Measurements from ENCODE around the gene MAPK8IP3. TPM values are rescaled to one million over a fixed set of nuclear protein-coding genes. Genes with fewer than 3 reads are reported as not detected.

The MAPK8IP3 gene
- total and polyA plus RNA-seq, 9 of the 15 experiments (the other 6 are each of a cell fraction or from before 2014, with no cell fraction given): 0.17 to 58.7 (median 16.7) TPM

DNA sequence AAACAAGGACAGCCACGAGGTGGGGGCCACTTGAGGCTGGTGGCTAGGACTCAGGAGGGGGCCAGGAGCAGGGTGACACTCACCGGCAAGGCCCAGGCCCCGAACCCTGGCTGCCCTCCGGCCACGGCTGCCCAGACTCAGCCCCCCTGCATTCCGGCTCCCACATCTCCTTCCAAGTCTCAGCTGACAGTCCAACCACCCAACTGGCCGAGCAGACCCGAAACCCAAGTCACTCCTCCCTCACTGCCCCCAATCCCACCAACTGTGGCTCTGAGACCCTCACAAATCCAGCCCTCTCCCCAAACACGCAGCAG lies 111.2 kb downstream of the MAPK8IP3 start:
- no peaks in the 10 kb centered on the region for H3K79me2 ChIP-seq (ENCODE audit: control insufficient read depth, insufficient read depth, low read length)
- no peaks in the 10 kb centered on the region for H3K9me1 ChIP-seq (ENCODE audit: control insufficient read depth, insufficient read depth, low read length)
- BruUV-seq (replicated peaks): no TSS peak
- peaks cover 0 to 52% of the 10 kb centered on the region in 2 experiments; a peak in 3 of 5 replicates for H3K4me1 ChIP-seq (replicated peaks in 1 of 2; ENCODE audit: control insufficient read depth in 2 of 2, insufficient read depth in 2 of 2, low read length in 2 of 2)
- in situ Hi-C loops (cut with MboI) (no loop called here), intact Hi-C loops (cut with micrococcal nuclease) (no loop called here)
- POLR2A ChIA-PET: interaction anchor here (0.6 kb wide), 1 partner anchor 538 kb away, joined by 3 read pairs; no protein-coding TSS in a partner anchor
- ATAC-seq (no peak), FAIRE-seq (no peak), DNase-seq (ENCODE audit: extremely low read depth in 1 of 4, low spot score in 3 of 4) (no peak)
- H3K4me3 ChIP-seq: no peak overlapping the region
- H3K9me3 ChIP-seq (replicated peaks; ENCODE audit: control insufficient read depth, insufficient read depth, low read depth, low read length): no peaks in the 10 kb centered on the region
- no peak overlapping the region for H2AFZ ChIP-seq (ENCODE audit: low read depth, low read length)
- no peaks in the 10 kb centered on the region for H4K20me1 ChIP-seq (replicated peaks; ENCODE audit: control insufficient read depth, insufficient read depth, low read length)
- H3K4me2 ChIP-seq (ENCODE audit: insufficient read depth, low read length): no peak overlapping the region
- TF ChIP-seq, protein P1, sequence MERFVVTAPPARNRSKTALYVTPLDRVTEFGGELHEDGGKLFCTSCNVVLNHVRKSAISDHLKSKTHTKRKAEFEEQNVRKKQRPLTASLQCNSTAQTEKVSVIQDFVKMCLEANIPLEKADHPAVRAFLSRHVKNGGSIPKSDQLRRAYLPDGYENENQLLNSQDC (CRISPR knock-in tag; IDR thresholded peaks at IDR 0.05): no peak
- TF ChIP-seq, protein P2, sequence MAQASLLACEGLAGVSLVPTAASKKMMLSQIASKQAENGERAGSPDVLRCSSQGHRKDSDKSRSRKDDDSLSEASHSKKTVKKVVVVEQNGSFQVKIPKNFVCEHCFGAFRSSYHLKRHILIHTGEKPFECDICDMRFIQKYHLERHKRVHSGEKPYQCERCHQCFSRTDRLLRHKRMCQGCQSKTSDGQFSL (CRISPR knock-in tag; IDR thresholded peaks at IDR 0.05): no peak
- TF ChIP-seq, protein P2 (tag; IDR thresholded peaks at IDR 0.05): no peak
- TF ChIP-seq, protein P3, sequence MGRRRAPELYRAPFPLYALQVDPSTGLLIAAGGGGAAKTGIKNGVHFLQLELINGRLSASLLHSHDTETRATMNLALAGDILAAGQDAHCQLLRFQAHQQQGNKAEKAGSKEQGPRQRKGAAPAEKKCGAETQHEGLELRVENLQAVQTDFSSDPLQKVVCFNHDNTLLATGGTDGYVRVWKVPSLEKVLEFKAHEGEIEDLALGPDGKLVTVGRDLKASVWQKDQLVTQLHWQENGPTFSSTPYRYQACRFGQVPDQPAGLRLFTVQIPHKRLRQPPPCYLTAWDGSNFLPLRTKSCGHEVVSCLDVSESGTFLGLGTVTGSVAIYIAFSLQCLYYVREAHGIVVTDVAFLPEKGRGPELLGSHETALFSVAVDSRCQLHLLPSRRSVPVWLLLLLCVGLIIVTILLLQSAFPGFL (CRISPR knock-in tag; IDR thresholded peaks at IDR 0.05): no peak
- peaks cover 3% of the 10 kb centered on the region; the same call in 1 of the 3 replicates for H3K36me3 ChIP-seq (ENCODE audit: control insufficient read depth, insufficient read depth, low read length)
- no peak overlapping the region for H3K9ac ChIP-seq (ENCODE audit: insufficient read depth in 1 of 2, low read depth in 2 of 2, low read length in 2 of 2)
- CTCF ChIA-PET (ENCODE audit: low intra/inter-chr PET ratio): no interaction called here
- no peaks in the 10 kb centered on the region for H3K27me3 ChIP-seq (ENCODE audit: control insufficient read depth in 2 of 2, insufficient read depth in 2 of 2, low read length in 2 of 2)
- WGBS (ENCODE audit: insufficient coverage, low coverage, missing lambda C conversion rate): 83% methylated on average over 8 of the region's 9 CpGs
- no peak overlapping the region for H3K27ac ChIP-seq (ENCODE audit: extremely low read depth, low read depth, low read length)
